Activated T-helper 9 cell treated with anti-CD3 and anti-CD28 coated beads, Interleukin-2, amount 50 U/mL, for 16 hours (primary cell): ENCODE measurements around the gene BEGAIN.

ENCODE experiments used
- DNase-seq: peaks from one replicate; pipeline ENCODE4 v3.0.0-alpha.2; 2020; ENCODE audit warnings: low read depth

BEGAIN gene

DNA sequence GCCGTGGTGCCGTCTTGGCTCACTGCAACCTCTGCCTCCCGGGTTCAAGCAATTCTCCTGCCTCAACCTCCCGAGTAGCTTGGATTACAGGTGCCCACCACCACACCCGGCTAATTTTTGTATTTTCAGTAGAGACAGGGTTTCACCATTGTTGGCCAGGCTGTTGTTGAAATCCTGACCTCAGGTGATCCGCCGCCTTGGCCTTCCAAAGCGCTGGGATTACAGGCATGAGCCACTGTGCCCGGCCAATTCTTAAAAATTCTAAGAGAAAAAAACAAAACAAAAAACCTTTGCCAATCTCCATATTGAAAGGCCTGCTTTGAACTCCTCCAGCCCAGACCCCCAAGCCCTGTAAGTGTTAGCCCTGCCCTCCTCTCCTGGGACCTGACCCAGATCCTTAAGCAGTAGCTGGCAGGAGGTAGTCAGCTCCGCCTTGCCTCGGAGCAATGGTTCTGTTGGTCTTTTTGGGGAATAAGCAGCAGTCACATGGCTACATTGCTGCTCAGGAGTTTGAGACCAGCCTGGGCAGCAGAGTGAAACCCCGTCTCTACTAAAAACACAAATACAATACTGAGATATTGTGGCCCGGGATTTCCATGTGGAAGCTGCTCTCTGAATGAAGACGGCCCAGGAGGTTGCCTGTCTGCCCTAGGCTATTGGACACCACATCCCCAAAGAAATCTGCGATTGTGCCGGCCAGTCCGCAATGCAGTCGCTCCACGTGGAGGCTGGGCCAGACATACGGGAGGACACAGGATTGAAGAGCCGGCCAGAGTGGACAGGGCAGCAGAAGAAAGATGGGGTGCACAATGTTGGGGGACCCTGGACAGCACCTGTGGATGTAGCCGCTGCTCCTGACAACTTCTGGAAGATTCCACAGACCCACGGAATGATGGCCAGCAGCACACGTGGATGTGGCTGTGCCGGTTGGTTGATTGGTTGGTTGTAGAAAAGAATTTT, 28.8 kb upstream of the BEGAIN start:
- no peak for DNase-seq

GRCh38 chr14:100614803-100615202, 27.6 kb upstream of the BEGAIN start:
- no peak for DNase-seq

DNA sequence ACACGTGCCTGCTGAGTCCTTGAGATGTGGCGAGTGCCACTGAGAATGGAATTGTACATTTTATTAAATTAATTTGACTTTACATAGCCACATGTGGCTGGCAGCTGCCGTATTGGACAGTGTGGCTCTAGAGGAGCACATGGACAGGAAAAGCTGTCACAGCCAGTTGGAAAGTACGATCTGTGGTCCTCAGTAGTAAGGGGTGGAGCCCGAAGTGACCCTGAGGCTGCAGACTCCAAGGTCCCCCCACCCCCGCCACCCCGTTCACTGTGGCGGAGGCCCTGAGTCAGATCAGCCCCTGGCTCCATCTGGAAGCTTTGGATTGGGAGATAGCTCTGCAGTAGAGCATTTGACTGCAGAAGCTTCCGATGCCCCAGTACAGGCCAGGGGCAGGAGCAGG, 25.8 kb upstream of the BEGAIN start:
- no peak for DNase-seq

GRCh38 chr14:100611811-100612480, 24.7 kb upstream of the BEGAIN start:
- DNase-seq = no peak

- DNase-seq = no peak
Measured at GRCh38 chr14:100610511-100611217, 23.4 kb upstream of the BEGAIN start.

- no peak for DNase-seq
Measured at GRCh38 chr14:100609941-100610391, 22.7 kb upstream of the BEGAIN start.

- DNase-seq = no peak
Measured at GRCh38 chr14:100609331-100609870, 22.2 kb upstream of the BEGAIN start.

- DNase-seq = no peak
Measured at GRCh38 chr14:100608586-100609330, 21.5 kb upstream of the BEGAIN start.

DNA sequence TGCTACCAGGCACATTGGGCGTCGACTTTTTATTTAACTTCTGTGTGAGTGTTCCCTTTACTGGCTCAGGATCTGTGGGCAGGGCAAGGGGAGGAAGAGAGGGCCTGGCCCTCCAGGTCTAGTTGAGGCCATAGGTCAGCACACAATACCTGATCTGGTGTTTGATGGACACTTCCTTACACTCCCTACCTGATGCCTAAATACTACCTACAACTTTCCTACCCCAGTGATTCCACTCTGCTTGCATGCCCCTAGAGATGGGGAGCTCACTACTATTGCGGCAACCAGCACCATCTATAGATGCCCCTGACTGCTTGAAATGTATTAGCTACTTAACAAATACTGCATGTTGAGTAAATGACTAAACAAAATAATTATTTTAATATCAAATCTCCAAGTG, 20.8 kb upstream of the BEGAIN start:
- no peak for DNase-seq

DNA sequence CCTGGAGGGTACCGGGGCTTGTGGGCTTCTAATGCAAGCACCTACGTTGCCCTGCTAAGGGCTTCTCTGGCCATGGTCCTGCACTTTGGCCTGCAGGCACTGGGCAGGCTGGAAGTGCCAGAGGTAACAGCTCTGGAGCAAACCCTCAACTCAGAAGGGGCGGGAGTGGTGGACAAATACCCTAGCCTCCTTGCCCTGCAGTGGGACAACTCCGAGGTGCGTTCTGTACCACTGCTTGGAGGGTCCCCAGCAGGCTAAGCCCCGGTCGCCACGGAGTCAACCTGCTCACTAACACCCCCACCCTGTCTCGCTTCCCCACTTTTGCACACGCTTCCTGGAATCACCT, 20.4 kb upstream of the BEGAIN start:
- no peak for DNase-seq

- no peak for DNase-seq
Measured at GRCh38 chr14:100606687-100607610, 19.7 kb upstream of the BEGAIN start.

DNA sequence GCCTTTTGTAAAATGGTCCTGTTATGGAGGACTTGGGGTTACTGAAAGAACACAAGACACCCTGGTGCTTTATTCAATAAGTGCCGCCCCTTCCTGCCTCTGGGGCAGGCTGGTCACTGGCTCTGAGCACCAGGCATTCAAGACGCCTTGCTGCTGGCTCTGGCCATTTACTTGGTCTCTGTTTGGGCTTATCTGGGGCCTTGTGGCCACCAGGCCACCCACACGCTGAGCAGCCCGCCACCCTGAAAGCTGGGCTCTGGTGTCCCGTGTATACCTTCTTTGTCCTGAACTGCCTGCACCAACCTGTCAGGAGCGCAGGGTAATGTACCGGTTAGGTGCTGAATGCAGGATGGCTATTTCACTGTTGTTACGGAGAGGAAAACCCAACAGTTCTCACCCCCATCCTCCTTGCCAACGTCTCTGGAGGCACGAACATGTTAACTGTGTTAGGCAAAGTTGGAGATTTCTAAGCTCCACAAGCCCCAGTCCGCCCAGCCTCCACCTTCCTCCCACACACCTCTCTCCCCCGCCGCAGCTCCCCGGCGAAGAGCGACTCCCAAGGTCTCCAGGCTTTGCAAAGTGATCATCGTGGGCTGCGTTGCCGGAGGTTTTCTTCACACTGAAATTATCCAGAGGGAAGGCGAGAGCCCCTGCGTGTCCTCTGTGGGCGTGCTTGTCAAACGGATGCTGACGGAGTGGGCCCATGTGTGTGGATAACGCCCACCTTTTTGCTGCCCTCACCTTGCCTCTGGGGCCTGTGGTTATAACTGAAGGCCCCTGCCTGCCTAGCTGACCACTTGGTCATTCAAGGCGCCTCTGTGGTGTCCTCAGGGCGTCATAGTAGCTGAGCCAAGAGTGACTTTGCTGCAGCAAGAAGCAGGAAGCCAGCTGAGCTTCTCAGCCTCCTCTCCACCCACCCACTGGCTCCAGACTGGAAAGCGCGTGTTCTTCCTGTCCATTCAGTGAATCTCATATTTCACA, 18.8 kb upstream of the BEGAIN start:
- no peak for DNase-seq

DNA sequence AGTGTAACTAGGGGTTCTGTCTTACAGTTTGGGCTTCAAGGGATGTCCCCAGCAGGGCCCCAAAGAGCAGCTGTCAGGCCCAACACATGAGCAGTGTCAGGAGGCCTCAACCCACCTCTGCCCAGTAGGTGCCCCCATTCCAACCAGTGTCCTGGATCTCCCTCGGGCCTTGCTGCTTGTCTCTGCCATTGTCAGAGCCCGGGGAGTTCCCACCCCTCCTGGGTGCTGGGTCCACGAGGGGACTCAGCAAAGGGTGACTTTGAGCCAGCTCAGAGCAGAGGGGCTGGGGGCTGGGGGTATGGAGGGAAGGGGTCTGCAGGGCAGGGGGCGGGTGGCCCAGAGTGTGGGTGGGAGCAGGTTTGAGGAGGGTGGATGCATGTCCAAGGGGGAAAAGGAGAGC, 18.0 kb upstream of the BEGAIN start:
- DNase-seq = no peak

GRCh38 chr14:100604709-100605108, 17.5 kb upstream of the BEGAIN start:
- DNase-seq = no peak

- DNase-seq = no peak
Measured at GRCh38 chr14:100604121-100604501, 16.9 kb upstream of the BEGAIN start.

DNA sequence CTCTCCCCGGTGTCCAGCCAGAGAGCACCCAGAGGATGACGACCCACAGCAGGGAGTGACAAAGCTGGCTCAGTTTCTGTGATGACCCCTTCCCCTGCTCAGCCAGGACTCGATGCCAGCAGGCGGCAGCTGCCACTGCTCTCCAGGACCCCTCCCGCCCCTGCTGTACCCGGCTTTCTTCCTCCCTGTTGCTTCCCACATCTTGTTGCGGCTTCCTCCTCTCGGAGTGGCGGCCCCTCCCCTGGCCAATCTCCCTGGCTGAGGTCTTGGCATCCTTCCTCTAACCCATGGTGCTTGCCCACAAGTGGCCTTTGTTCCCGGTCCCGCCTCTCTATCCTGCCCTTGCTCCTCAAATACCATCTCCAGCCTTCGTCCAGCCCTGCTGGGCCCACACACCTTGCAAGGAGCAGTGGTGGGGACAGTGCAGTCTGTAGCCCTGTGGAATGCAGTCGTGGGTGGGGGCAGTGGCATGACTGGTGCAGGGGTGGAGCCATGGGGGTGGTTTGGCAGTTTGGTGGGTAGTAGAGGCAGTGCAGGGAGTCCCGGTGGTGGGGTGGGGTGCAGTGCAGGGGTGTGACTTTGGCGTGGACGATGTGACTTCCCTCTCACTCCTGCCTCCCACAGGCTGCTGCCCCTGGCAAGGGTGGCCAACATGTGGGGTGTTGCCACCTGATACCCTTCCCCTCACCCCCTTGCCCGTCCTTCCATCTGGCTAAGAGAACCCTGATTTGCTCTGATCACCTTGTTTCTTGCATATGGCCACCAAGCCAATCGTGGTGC, 16.3 kb upstream of the BEGAIN start:
- DNase-seq = no peak

- no peak for DNase-seq
Measured at GRCh38 chr14:100602621-100603230, 15.5 kb upstream of the BEGAIN start.

DNA sequence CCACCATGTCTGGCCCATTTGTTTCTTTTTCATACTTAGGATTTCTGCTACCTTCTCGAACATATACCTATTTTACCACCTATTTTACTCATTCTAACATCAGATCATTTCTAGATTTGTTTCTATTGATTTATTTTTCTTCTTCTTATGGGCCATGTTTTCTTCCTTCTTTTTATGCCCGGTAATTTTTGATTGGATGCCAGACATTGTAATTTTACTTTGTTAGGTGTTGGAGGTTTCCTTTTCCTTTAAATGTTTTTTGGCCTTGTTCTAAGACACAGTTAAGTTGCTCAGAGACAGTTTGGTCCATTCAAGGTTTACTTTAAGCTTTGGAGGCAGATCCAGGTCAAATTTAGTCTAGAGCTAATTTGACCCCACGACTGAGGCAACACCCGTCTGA, 14.7 kb upstream of the BEGAIN start:
- DNase-seq = no peak
